GM18520 (cell line): Measurements from ENCODE around the gene PRKCD.

ENCODE experiments used
- ATAC-seq: cut with Tn5 transposase; IDR thresholded peaks from one replicate; pipeline ENCODE4 v1.9.1; 2021; ENCODE audit not compliant: unreplicated experiment

Gene PRKCD

DNA sequence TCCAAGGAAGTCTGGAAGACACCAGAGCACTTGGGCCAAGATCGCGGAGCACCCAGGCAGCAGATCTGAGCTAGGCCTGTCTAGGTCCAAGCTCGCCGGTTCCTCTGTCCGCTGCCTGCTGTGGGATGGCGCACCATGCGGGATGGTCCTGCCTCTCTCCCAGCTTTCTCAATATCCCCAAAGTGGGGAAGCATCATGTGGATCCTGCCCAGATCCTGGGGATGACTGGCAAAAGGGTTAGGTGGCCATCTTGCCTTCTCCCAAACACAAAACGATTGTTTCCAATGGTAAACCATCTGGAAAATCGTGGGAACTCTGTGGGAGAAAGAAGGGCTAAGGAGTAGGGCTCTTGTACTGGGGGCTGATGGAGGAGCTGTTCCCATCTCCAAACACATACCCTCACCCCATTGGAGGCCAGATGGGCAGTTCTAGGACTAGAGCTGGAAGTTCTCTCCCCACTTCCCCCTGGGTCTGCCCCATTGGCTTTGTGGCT lies 8.9 kb downstream of the PRKCD start:
- no peak for ATAC-seq

DNA sequence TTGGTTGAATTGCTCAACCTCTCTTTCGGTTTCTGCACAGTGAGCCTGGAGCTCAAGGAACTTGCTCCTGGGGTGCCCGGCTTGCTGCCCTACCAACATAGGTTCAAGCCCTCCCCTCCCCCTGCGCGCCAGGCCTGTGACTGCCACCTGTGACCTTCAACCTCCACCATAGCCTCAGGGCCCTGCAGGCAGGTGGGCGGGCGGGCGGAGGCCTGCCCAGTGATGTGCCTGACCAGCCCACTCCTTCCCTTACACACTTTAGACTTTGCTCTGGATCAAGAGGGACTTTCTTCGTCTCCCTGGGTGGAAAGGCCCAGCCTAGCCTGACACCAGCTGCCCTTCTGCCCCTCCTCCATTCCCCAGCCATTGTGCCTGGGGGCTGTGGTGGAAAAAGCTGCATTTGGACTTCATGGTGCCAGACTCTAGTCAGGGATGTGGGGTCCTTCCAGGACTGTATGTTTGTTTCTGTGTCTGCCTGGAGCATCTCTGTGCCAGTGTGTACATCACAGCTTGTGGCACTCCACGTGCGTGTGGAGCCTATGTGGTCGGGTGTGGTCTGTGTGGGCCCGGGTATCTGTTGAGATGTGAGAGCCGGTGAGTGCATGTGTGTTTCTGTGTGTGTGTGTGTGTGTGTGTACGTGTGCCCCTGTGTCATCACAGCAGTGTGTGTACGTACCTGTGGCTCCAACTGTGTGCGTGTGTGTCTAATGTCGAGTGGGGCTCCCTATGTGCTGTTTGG lies 9.5 kb downstream of the PRKCD start:
- no peak for ATAC-seq

DNA sequence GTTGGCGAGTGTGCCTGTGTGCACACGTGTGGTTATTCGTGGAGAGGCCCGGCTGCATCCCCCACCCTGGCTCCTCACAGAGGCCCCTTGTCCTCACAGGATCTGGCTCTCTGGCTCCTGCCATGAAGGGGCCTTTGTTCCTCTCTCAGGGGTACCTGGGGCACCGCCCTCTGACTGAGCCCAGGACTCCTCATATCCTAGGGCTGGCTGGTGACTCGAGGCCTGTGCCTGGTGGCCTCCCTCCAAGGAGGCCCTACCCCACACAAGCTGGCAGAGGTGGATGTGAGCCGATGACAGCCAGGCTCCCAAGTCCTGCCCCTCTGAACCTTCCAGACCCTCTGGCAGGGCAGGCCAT lies 10.0 kb downstream of the PRKCD start:
- ATAC-seq: no peak

DNA sequence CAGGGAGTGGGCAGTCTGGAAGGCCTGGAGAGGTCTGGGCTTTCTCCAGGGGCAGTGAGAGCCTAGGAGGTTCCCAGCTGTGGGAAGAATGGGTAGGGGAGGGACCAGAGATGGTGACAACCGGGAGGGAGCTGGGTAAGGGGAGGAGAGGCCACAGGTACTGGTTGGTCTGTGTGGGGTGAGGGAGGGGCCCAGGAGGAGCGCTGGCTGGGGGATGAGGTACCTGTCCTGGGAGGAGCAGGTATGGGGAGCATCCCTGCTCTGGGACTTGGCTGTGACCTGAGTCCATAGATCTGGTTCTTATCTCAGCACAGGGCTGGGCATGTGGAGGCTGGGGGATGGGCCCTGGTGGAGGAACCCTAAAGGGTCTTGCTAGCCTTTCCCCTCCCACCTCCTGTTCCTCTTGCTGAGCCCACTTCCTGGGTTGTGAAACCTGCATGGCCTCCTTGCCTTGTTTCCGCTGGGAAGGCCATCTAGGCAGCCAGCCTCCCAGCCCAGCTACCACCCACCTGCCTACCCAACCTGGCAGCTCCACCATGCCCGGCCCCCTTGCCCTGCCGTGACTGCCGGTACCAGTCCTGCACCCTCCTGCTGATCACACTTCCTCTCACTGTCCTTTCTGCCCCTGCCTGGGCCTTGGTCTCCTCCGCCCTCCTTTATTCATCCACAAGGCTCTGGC lies 11.0 kb downstream of the PRKCD start:
- no peak for ATAC-seq

DNA sequence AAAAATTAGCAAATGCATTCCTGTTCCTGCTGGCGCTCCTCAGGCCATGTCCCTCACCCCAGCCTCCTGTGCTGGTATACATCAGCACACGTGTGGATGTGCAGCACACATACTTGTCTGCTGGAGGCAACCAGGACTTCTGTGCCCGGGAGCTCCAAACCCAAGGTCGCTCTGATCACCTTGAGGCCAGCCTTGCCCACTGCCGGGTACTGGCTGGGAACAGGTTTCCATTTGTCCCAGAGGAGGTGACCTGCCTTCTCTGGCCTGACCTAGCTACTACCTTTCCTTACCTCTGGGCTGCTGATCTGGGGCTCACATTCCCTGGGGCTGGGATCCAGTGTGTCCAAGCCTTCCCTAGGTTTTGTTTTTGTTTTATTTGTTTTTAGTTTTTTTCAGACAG lies 12.1 kb downstream of the PRKCD start:
- ATAC-seq: no peak

DNA sequence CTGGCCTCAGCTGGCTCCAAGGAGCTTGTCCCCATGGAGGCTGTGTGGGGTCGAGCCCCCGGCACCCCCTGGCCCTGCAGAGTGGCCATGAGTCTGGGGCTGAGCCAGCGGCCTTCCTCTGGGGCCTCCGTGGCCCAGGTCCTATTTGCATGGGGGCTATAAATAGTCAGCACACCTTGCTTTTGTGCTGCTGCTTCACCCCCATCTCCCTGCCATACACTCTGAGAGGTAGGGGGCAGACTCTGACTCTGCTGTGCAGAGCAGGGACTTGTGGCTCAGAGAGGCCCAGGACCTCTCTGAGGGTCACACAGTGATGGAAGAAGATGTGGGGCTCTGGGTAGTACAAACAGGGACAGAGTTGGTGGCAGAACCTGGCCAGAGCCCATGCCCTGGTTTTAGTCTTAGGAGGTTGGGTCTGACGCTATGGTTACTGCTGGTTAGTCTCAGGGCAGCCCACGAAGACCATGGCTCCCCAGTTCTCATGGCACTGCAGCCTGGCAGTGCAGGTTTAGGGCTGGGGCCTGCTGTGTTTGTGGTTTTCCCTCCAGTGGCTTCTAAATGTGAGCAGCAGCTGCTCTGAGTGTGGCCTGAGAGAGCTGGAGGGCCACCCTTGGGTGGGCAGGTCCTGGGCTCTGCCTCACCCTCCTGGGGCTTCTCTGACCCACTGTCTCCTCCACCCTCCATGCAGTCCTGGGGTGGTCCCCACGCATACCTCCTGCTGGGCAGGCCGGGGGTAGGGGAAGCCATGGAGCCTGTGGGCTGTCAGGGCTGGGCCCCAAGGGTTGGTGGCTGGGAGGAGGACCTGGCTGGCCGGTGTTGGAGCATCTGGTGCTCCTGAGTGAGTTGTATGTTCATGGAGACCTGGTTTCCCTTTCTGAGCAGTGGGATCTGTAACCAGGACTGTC lies 13.6 kb downstream of the PRKCD start:
- no peak for ATAC-seq

DNA sequence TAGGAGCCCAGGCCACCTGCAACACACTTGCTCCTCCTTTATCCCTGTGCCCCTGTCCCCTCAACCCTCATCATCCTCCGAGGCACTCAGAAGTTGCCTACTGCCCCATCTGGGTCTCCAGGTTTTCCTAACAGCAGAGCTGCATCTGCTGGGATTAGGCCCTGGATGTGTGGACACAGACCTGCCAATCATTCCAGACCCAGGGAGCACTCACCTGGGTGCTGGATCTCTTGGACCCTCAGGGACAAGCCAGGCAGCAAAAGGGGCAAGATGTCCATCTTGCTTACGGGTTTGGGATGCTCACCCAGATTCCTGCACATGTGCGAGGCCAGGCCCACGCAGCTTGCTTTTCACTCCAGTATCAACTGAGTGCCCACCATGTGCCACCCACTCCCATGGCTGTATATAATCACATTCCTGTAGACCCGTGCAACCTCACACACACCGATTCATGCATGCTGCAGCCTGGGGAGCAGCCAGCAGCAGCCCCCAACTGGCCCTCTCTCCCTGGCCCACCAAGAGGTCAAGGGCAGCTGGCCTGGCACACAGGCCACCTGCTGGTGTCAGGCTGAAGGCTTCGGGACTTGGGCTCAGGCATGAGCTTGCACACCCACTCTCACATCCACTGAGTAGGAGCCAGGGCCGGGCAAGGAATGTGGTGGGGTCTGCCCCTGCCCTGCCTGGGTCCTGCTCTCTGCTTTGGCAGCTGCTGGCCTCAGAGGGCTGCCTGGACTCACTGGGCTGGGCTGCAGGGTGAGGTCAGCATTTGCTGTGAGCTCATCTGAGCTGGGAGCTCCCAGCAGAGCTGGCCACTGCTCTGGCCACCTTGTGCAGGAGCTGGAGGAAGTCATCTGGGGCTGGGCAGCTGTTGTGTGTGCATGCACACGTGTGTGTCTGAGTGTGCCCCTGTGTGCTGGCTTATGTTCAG lies 14.9 kb downstream of the PRKCD start:
- no peak for ATAC-seq

DNA sequence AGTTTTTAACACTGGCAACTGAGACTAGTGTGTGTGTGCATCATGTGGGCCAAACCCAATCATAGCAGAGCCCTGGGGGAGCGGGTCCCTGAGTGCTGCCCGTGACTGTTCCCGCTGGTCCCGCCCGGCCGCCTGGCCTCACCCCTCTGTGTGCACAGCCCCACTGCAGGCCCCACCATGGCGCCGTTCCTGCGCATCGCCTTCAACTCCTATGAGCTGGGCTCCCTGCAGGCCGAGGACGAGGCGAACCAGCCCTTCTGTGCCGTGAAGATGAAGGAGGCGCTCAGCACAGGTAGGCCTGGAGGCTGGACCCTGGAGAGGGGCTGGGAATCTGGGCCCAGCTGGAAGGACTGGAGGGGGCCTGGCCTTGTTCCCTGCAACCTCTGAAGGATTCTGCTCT lies 17.2 kb downstream of the PRKCD start:
- no peak for ATAC-seq

DNA sequence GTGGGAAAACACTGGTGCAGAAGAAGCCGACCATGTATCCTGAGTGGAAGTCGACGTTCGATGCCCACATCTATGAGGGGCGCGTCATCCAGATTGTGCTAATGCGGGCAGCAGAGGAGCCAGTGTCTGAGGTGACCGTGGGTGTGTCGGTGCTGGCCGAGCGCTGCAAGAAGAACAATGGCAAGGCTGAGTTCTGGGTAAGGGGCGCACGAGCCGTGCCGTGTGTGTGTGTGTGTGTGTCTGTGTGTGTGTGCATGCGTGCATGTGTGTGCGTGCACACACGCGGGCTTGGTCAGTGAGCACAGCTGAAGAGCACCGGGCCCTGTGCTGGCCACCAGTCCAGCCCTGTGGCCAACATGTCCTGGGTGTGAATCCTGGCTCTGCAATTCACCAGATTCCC lies 18.6 kb downstream of the PRKCD start:
- no peak for ATAC-seq

DNA sequence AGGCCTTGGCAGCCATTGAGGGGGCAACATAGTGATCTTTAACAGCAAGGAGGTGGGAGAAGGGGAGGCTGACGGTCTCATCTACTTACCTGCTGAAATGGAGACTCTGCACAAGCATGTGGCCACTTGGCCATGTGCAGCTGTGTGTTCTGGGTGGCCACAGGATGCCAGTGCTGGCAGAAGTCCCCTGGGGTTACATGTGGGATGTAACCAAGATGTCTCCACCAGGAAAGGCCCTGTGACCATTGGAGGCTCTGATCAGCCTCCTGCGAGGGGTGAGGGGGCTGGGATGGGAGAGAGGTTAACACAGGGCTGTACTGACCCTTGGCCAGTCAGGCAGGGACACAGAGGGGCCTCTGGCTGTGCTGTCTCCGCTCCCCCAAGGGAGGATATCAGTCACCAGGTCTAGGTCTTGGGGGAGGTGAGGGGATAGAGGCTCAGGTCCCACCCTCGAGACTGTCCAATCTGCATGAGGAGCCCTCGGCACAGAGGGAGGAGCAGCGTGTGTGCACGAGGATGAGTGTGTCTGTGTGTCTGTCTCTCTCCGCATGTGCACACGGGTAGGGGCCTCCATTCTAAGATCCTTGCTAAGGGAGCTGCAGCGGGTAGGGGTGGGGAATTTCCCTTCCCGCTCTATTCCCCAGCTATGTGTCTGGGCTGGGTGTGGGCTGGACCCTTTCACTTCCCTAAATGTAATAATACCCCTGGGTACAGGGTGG lies 19.5 kb downstream of the PRKCD start:
- ATAC-seq: peak; percentile 77

DNA sequence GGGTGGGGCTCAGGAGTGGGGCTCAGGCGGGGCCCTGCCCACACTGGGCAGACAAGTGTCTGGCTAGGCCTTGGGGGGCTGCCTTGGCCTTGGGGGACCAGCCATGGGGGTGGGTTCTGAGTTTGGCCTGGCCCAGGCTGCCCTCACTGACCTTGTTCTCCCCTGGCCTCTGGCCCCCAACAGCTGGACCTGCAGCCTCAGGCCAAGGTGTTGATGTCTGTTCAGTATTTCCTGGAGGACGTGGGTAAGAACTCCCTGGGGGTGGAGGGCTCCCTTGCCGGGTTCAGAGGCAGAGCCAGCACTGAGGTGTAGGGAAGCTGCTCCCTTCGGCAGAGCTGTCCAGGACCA lies 20.0 kb downstream of the PRKCD start:
- peak; percentile 13 for ATAC-seq

DNA sequence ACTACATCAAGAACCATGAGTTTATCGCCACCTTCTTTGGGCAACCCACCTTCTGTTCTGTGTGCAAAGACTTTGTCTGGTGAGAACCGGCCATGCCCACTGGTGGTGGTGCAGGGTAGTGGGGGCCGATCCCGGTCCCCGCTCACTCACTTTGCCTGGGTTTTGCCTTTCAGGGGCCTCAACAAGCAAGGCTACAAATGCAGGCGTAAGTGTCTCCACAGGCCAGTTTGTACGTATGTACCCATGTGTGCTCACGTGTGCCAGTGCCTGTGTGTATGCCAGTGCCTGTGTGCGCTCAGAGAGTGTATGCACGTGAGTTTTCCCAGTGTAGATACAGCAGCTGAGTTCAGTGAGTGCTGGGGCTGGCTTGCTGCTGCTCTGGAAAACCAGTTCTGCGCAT lies 20.5 kb downstream of the PRKCD start:
- ATAC-seq: no peak

DNA sequence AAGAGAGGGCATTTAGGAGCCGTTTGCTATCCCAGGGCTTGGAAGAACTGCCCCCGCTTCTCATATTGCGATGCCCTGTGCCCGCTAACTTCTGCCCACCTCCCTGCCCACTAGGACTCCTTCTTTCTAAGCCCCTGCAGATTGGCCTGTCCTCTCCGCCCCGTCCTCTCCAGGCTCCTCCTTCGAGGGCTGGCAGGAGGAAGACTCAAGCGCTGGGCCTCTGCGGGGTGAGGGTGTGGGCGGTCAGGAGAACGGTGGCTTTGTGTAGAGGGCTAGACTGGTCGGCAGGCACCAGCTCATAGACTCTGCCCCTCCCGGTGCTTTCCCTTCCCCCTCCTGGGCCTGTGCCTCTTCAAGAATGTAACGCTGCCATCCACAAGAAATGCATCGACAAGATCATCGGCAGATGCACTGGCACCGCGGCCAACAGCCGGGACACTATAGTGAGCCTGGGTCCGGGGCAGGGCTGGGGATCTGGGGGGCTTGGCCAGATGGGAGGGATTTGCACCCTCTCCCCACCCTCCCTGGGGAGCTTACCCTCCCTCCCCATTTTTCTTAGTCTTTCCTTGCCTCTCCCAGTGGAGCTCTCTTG lies 21.9 kb downstream of the PRKCD start:
- no peak for ATAC-seq

DNA sequence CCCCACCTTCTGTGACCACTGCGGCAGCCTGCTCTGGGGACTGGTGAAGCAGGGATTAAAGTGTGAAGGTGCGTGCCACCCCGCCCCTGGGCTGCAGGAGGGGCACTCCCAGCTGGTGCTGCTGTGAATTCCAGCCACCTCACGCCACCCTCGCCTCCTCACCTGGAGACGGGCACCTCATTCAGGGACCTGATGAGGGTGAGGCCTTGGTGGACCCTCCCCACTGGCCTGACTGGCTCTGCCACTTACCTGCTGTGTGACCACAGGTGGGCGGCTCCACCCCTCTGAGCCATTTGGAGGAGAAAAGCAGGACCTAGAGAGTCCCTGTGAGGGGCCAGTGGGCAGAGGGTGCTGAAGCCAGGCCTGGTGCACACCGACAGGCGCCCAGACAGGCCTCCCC lies 22.5 kb downstream of the PRKCD start:
- ATAC-seq: no peak

DNA sequence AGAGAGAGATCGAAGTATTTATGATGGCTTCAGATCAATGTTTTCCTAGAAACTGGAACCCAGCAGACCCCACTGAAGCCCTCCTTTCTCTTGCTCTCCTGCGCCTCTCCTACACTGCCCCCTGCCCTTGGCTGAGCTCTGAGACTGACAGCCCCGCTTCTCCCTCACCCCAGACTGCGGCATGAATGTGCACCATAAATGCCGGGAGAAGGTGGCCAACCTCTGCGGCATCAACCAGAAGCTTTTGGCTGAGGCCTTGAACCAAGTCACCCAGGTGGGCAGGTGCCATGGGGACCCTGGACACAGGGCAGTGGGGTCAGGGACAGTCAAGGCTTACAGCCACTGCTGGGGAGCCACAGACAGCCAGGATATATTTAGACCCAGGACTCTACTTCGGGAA lies 23.7 kb downstream of the PRKCD start:
- ATAC-seq: no peak

DNA sequence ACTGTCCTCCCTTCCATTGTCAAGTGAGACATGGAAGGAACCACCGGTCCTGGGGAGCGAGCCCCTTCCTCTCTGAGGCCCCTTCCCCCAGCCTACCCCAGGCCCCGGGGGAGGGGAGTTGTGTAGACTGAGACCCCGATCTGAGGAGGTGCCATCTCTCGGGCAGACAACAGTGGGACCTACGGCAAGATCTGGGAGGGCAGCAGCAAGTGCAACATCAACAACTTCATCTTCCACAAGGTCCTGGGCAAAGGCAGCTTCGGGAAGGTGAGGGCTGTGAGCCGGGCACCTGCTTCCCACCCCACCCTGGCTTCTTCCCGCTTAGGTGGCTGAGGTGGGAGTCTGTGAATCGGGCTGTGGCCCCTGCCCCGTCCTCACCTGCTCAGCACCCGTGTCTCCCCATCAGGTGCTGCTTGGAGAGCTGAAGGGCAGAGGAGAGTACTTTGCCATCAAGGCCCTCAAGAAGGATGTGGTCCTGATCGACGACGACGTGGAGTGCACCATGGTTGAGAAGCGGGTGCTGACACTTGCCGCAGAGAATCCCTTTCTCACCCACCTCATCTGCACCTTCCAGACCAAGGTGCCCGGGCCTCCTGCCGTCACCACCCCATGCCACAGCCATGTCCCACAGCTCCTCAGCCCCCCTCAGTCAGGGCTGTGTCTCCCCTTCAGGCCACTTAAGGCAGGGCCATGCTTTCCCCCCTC lies 24.9 kb downstream of the PRKCD start:
- ATAC-seq: no peak

DNA sequence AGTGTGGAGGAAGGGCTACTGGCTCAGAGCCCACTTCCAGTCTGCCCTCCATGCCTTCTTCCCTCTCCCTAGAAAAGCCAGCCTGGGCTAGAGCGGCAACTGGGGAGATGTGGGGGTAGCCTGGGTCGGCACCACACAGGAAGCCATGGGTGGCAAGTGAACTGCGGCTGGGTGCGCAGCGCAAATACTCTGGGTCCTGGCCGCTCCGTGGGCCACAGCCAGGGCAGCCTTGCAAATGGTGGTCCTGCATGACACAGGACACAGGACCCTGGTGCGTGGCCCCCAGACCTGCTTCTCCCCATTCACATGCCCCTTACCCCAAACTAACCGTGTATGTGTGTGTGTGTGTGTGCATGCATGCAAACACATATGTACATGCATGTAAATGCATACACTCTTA lies 25.7 kb downstream of the PRKCD start:
- no peak for ATAC-seq

DNA sequence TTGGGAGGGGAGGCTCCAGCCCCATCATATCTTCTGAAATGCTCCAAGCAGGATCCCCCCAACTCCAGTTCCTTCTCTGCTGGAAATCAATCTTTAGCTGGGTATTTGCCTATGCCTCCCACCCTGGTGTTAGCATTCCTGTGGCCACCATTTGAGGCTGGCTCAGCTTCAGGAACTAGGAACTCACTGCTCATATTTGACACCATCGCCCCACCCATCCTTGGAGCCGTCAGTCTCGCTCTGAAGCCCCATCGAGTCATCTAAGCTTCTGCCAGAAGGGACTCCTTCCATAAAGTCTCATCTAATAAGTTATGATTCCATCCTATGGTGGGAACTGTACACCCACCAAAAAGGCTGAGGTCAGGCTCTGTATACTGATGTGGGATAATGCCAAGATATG lies 26.4 kb downstream of the PRKCD start:
- no peak for ATAC-seq

DNA sequence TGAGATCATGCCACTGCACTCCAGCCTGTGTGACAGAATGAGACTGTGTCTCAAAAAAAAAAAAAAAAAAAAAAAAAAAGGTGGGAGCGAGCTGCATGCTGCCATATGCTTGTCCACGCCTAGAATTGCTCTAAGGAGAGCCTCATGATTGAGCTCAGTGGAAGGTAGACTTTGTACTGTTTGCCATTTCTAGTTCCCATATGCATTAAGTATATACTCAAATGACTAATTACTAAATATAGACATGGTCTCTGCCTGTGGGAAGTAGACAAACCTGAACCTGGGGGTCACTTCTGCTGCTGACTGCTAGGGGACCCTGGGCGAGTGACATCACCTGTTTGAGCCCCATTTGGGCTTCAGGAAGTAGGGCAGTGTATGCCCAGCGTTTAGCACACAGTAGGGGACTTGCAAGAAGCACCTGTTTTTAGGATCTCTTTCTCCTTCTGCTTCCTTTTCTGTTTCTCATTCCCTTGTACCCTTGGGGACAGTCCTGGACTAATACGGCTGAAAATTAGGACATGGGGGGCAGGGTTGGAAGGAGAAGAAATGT lies 27.2 kb downstream of the PRKCD start:
- no peak for ATAC-seq
